HG02759 (cell line): ENCODE results near the gene MRPL28.
"Not testable (repeated sequence)": the region's sequence is repeated elsewhere in the genome, so short reads cannot be mapped to it uniquely, and the experiment has no call there.

Experiments used
- ATAC-seq: cut with Tn5 transposase; IDR thresholded peaks from one replicate; pipeline ENCODE4 v1.9.1; 2021; ENCODE audit warnings: mild to moderate bottlenecking, moderate library complexity; ENCODE audit not compliant: unreplicated experiment

Gene MRPL28

GRCh38 chr16:374616-374926 is 4.2 kb upstream of the MRPL28 start:
- ATAC-seq, result no peak

GRCh38 chr16:373848-374615 is 3.7 kb upstream of the MRPL28 start:
- no peak for ATAC-seq

DNA sequence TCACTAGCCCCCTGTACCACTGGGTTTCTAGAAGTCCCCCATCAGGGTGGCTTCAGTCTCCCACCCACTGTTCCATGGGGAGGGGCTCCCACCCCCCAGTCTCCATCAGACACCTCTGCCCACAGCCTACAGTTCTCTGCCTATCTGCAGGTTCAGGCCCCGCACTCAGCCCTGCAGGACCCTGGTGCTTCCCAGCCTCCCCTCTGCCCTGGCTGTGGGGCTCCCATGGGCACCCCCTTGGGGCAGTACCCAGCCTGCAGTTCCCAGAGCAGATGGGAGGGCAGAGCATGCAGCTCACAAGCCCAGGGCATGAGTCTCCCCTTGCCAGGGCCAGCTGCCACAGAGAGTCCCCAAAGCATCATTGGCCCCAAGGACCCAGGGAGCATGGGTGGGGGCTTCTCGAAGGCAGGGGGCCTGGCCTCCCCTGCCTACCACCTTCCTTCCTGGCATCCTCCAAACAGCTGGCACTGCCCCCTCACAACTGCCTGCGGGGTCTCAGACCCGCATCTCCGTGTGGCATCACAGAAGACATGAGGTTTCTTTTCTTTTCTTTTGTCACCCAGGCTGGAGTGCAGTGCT is 2.8 kb upstream of the MRPL28 start:
- ATAC-seq, result no peak

DNA sequence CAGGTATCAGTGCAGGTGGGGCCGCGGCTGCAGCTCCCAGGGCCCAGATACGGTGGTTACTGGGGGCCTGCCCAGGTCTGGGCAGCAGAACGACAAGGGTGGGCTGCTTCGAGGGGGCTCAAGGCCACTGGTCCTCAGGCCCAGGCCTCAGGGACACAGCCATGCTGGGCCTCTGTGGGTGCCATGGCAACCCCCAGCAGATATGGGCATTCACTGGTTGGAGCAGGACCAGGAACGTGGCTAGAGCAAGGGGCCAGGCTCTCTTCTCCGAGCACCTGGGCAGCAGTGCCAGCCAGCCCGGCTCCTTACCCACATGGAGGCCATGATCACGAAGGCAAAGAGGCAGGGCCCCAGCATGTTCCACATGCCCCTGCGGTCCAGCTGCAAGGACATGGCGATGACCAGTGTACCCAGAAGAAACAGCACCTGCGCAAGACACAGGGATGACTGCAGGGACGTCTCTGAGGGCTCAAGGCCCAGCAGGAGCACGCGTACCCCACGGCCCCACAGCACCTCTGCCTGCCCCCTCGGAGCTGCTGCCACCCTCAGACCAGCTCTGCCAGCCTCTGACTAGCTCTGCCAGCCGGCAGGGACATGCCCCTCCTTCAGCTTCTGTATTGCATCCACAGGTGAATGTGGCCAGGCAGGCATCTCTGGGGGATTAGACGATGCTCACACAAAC is 2.1 kb upstream of the MRPL28 start:
- ATAC-seq, result no peak

- ATAC-seq, result no peak
Observed at GRCh38 chr16:371515-372301, 1.4 kb upstream of the MRPL28 start.

- no peak for ATAC-seq
Observed at GRCh38 chr16:370979-371514, 709 bp upstream of the MRPL28 start.

DNA sequence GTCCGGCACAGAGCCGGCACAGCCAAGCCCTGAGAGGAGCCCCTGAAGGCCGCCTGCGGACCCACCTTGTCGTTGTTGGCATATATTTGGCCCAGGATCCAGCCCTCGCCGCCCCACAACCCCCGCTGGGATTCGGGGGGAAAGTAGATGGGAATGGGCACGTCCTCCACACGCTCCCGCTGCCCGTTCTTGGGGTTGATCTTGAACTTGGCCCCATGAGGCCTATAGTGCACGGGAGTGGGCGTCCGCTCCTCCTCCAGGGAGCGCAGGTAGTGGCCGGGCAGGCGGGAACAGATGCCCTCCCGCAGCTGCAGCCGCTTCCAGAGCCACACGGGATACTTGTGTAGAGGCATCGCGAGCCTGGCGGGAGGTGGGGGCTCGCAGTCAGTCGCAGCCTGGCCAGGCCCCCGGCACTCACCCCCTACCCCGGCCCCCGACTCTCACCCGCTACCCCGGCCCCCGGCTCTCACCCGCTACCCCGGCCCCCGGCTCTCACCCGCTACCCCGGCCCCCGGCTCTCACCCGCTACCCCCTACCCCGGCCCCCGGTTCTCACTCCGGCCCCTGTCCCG is 387 bp downstream of the MRPL28 start:
- no peak for ATAC-seq

- ATAC-seq, result no peak
Observed at GRCh38 chr16:369275-369865, 968 bp downstream of the MRPL28 start.

DNA sequence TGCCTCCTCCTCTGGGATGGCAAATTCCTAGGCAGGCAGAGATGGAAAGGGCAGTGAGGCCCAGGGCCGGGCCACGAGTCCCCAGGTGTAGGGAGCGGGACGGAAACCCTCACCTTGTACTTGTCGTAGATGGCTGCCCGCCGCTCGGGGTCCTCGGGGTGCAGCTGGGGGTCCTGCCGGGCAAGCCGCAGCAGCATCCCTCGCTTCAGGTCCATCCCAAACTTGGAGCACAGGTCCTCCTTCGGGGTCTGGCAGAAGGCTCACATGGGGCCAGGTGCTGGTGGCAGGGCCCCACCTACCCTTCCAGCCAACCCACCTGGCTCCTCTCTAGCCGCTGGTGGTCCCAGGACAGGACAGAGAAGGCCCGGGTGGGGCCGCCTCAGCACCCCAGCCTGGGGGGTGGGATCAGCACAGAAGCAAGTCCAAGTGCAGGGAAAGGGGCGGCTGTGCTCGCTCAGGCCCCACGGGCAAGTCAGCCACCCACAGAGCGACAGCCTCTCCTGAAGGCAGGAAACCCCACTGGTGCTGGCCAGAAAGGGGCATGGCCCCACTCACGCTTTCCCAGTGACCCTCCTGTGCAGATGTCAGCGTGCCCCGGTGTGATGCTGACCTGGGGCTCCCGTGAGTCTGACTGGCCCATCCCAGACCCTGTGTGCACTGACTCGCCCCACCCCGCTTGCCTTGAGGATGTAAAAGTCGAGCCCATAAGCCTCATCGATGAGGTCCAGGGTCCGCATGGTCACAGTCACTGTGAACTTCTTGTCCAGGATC is 1.8 kb downstream of the MRPL28 start:
- ATAC-seq, result no peak

GRCh38 chr16:367333-367903 is 2.9 kb downstream of the MRPL28 start:
- no peak for ATAC-seq

GRCh38 chr16:366476-366875 is 3.9 kb downstream of the MRPL28 start:
- ATAC-seq, result no peak

DNA sequence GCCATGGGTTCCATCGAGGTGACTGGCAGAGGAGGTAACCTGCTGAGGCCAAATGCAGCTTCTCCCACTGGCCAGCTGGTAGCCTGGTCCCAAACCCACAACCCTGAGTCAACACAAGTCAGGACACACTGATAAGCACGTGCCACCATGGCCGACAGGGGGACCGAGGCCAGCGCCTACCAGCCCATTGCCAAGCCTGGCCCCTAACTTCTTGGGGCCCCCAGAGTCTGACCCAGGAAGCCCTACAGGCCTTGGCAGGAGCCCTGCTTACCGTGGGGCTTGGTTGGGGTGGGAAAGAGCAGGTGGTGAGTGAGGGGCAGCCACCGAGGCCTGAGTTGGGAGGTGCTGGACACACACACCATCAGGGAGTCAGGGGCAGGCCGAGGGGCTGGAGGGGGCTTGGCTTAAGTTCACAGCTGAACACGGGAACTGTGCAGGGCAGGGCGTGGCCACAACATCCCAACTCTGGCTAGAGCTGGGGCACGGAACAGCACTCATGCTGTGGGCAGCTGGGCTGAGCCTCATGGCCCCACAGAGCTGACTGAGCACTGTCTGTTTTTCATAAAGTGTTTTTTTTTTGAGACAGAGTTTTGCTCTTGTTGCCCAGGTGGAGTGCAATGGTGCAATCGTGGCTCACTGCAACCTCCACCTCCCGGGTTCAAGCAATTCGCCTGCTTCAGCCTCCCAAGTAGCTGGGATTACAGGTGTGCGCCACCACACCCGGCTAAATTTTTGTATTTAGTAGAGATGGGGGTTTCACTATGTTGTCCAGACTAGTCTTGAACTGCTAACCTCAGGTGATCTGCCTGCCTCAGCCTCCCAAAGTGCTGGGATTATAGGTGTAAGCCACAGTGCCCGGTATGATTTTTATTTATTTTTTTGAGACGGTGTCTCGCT is 5.5 kb downstream of the MRPL28 start:
- no peak for ATAC-seq

DNA sequence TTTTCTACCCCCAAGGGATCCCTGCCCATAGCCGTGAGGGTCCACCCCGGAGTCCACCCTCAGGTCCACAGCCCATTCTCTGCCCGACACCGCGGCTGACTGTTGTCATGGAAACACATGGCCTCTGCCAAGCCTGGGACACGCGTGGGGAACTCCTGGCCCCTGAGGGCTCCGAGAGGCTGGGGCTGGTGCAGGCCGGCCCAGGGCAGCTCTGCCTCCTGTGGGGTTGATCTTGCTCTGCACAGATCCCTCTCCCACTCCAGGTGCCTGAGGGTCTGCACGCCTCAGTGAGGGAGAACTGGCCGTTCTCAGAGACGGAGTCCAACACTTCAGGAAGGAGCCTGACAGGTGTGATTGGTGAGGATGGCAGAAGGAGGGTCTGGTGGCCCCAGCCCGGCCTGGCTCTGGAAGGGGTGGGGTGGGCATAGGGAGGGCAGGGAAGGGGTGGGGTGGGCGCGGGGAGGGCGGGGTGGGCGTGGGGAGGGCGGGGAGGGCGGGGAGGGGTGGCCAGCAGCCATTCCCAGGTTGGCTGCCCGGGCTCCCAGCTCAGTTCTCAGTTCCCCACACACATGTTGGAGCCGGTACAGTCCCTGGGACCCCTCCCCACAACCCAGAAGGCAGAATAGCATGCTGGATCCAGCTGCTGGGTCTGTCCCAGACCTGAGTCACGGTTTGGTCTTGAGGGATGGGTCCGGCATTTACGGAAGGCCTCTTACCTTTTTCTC is 6.4 kb downstream of the MRPL28 start:
- ATAC-seq, result no peak

DNA sequence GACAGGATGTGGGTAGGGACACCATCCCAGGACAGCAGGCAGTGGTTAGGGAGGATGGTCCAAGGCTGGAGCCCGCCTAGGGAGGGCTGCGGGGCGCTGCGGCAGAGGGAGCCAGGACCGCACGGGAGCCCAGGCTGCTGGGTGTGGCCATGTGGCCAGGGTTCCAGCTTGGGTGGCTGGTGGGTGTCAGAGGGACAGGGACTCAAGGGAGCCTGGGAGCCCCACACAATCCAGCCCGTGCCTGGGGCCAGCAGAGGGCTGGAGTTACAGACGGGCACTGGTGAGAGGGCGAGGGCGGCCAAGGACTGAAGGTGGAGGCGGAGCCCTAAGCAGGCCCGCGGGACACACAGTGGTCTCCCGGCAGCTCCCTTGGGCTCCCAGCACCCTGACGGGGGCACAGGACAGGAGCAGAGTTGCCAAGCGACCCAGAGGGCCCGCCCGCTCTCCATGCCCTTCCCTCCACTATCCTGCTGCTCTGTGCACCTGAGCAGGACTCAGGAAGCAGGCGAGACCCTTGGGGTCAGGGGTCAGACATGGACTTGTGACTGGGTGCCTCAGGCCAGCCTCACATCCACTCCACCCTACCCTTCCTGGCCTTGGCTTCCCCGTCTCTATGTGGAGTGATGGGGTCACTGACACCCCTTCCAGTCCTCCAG is 7.1 kb downstream of the MRPL28 start:
- ATAC-seq, result no peak

GRCh38 chr16:362702-362999 is 7.7 kb downstream of the MRPL28 start:
- not testable (repeated sequence) for ATAC-seq

DNA sequence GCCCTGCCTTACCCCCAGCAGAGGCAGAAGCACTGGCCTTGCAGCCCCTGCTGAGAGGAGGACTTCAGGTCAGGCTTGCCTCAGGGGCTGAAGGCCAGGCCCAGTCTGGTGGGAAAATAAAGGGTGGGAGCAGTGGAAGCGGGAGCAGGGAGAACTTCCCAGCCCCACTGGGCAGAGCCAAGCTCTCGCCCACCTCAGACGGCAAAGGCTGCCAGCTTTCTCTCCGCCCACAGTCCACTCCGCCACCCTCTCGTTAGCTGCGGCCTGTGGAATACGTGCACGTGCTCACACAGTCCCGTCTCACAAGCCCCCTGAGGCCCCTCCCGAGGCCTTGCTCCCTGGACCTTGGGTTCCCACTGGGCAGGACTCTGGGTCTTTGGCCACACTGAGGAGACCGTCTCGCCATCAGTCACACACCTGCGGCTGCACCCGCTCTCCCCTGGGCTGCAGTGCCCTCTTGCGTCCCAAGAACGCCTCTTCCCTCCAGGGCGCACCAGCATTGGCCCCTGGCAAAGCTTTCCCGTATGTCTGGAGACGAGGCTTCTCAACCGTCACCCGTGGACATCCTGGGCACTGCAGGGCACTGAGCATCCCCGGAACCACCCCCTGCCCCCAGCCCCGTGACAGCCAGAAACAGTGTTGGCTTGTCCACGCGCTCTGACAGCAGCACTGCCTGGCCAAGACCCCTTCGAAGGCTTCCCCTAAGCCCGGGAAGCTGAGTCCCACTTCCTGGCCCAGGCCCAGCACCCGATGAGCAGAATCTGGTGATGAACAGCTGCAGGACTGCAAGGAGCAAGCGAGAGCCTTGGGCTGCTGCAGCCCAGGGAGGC is 8.3 kb downstream of the MRPL28 start:
- peak; percentile 55 for ATAC-seq
